HEK293 (cell line): ENCODE data around the gene CCKAR.

ENCODE experiments used
- CTCF ChIA-PET: fragments of 350-600 bp; formaldehyde crosslinking; extraction: SDS; loops from one replicate; lab custom pipeline; 2021; ENCODE audit warnings: antibody characterized with exemption; lab: Yijun Ruan, JAX
- POLR2A ChIA-PET: fragments of 300-600 bp; formaldehyde crosslinking; extraction: SDS; loops from one replicate; lab custom pipeline; 2020; ENCODE audit warnings: antibody characterized with exemption, inconsistent platforms; lab: Yijun Ruan, JAX
- H3K27ac ChIP-seq: fragments of 200-500 bp; sonication (Bioruptor generic); 2 replicates; pipeline ENCODE4 v1.5.1; 2014; ENCODE audit warnings: low read depth, low read length, control low read depth, inconsistent platforms; ENCODE audit errors: extremely low read depth
- H3K36me3 ChIP-seq, 2 experiments: fragments of 200-500 bp in 1 of 2; sonication (Bioruptor generic) in 1 of 2; 1 replicate in 1 of 2; 2 replicates in 1 of 2; pipeline ENCODE4 v1.5.1; 2014 to 2017; ENCODE audit warnings: inconsistent platforms in 2 of 2, low read length in 2 of 2; ENCODE audit not compliant: control insufficient read depth in 2 of 2, insufficient read depth in 1 of 2
- H3K4me1 ChIP-seq: fragments of 200-500 bp; sonication (Bioruptor generic); 2 replicates; pipeline ENCODE4 v1.5.1; 2014; ENCODE audit warnings: mild to moderate bottlenecking, low read length, inconsistent platforms; ENCODE audit not compliant: control insufficient read depth, insufficient read depth
- H3K4me3 ChIP-seq: 2 replicates; pipeline ENCODE4 v1.5.1; 2011; ENCODE audit warnings: low read depth, mild to moderate bottlenecking, control low read depth, low read length, moderate library complexity
- H3K9me3 ChIP-seq: fragments of 200-500 bp; sonication (Bioruptor generic); 2 replicates; pipeline ENCODE4 v1.5.1; 2014; ENCODE audit warnings: low read depth, low read length, inconsistent platforms; ENCODE audit not compliant: control insufficient read depth, insufficient read depth
- ATF2 ChIP-seq: fragments of 450-650 bp; formaldehyde crosslinking; IDR thresholded peaks from 2 replicates; pipeline ENCODE4 v1.5.1; 2016; ENCODE audit warnings: missing biosample characterization, missing genetic modification characterization, low read depth
- HOXD13 ChIP-seq: sonication (generic); formaldehyde crosslinking; IDR thresholded peaks from 2 replicates; pipeline ENCODE4 v1.8.0; 2022; ENCODE audit warnings: missing genetic modification reagents, borderline replicate concordance
- KLF16 ChIP-seq: fragments of 450-650 bp; formaldehyde crosslinking; IDR thresholded peaks from 2 replicates; pipeline ENCODE4 v1.5.1; 2017; ENCODE audit warnings: missing biosample characterization, missing genetic modification characterization
- PRDM2 ChIP-seq: fragments of 450-650 bp; formaldehyde crosslinking; IDR thresholded peaks from 2 replicates; pipeline ENCODE4 v1.5.1; 2016; ENCODE audit warnings: missing biosample characterization, missing genetic modification characterization, borderline replicate concordance
- SALL2 ChIP-seq: fragments of 450-650 bp; formaldehyde crosslinking; IDR thresholded peaks from 2 replicates; pipeline ENCODE4 v1.5.0; 2017; ENCODE audit warnings: missing biosample characterization, mild to moderate bottlenecking, missing genetic modification characterization, borderline replicate concordance
- SP2 ChIP-seq: fragments of 450-650 bp; formaldehyde crosslinking; IDR thresholded peaks from 2 replicates; pipeline ENCODE4 v1.5.1; 2016; ENCODE audit warnings: missing biosample characterization, missing genetic modification characterization
- SP7 ChIP-seq: fragments of 450-650 bp; formaldehyde crosslinking; IDR thresholded peaks from 2 replicates; pipeline ENCODE4 v1.5.1; 2016; ENCODE audit warnings: missing biosample characterization, missing genetic modification characterization
- YY1 ChIP-seq: fragments of 450-650 bp; formaldehyde crosslinking; IDR thresholded peaks from 2 replicates; pipeline ENCODE4 v1.5.1; 2018; ENCODE audit warnings: missing biosample characterization, missing genetic modification characterization
- ZNF121 ChIP-seq: fragments of 450-650 bp; formaldehyde crosslinking; IDR thresholded peaks from 2 replicates; pipeline ENCODE4 v1.5.1; 2016; ENCODE audit warnings: missing biosample characterization, missing genetic modification characterization
- ZNF174 ChIP-seq: fragments of 450-650 bp; formaldehyde crosslinking; IDR thresholded peaks from 2 replicates; pipeline ENCODE4 v1.5.0; 2017; ENCODE audit warnings: missing biosample characterization, mild to moderate bottlenecking, missing genetic modification characterization
- ZNF2 ChIP-seq: fragments of 450-650 bp; formaldehyde crosslinking; IDR thresholded peaks from 2 replicates; pipeline ENCODE4 v1.5.1; 2016; ENCODE audit warnings: missing biosample characterization, missing genetic modification characterization
- ZNF248 ChIP-seq: fragments of 450-650 bp; formaldehyde crosslinking; IDR thresholded peaks from 2 replicates; pipeline ENCODE4 v1.5.1; 2017; ENCODE audit warnings: missing biosample characterization, missing genetic modification characterization
- ZNF292 ChIP-seq: fragments of 450-650 bp; formaldehyde crosslinking; IDR thresholded peaks from 2 replicates; pipeline ENCODE4 v1.5.1; 2016; ENCODE audit warnings: low read depth, missing biosample characterization, missing genetic modification characterization, borderline replicate concordance
- ZNF366 ChIP-seq: fragments of 450-650 bp; formaldehyde crosslinking; conservative IDR thresholded peaks from 2 replicates; pipeline ENCODE4 v1.5.1; 2016; ENCODE audit warnings: missing biosample characterization, missing genetic modification characterization
- ZNF391 ChIP-seq: fragments of 450-650 bp; formaldehyde crosslinking; IDR thresholded peaks from 2 replicates; pipeline ENCODE4 v1.5.1; 2016; ENCODE audit warnings: low read depth, missing biosample characterization, missing genetic modification characterization, borderline replicate concordance
- ZNF404 ChIP-seq: fragments of 450-650 bp; formaldehyde crosslinking; IDR thresholded peaks from 2 replicates; pipeline ENCODE4 v1.5.1; 2017; ENCODE audit warnings: missing biosample characterization, missing genetic modification characterization
- ZNF549 ChIP-seq: fragments of 450-650 bp; IDR thresholded peaks from 2 replicates; pipeline ENCODE4 v1.5.1; 2018; ENCODE audit warnings: missing biosample characterization, missing genetic modification characterization, mild to moderate bottlenecking, inconsistent platforms, moderate library complexity
- ZNF558 ChIP-seq: fragments of 450-650 bp; formaldehyde crosslinking; IDR thresholded peaks from 2 replicates; pipeline ENCODE4 v1.5.1; 2016; ENCODE audit warnings: missing biosample characterization, missing genetic modification characterization
- ZNF600 ChIP-seq: fragments of 450-650 bp; formaldehyde crosslinking; IDR thresholded peaks from 2 replicates; pipeline ENCODE4 v1.5.1; 2016; ENCODE audit warnings: missing biosample characterization, missing genetic modification characterization
- ZNF626 ChIP-seq: fragments of 450-650 bp; sonication (Bioruptor Pico); formaldehyde crosslinking; IDR thresholded peaks from 2 replicates; pipeline ENCODE4 v1.5.1; 2018; ENCODE audit warnings: missing biosample characterization, missing genetic modification characterization, inconsistent platforms
- ZNF704 ChIP-seq: fragments of 450-650 bp; formaldehyde crosslinking; IDR thresholded peaks from 2 replicates; pipeline ENCODE4 v1.5.1; 2016; ENCODE audit warnings: missing biosample characterization, missing genetic modification characterization
- ZSCAN23 ChIP-seq: fragments of 450-650 bp; formaldehyde crosslinking; IDR thresholded peaks from 2 replicates; pipeline ENCODE4 v1.5.1; 2016; ENCODE audit warnings: missing biosample characterization, missing genetic modification characterization

Gene CCKAR

GRCh38 chr4:26474551-26474950 is 15.7 kb downstream of the CCKAR start:
- Histone ChIP-seq H3K36me3 (no peaks in the 10 kb centered on the region), H3K4me1 (no peaks in the 10 kb centered on the region), H3K27ac (no peak overlapping the region), H3K4me3 (no peak overlapping the region), H3K9me3 (no peaks in the 10 kb centered on the region)
- POLR2A ChIA-PET, result no interaction called here
- TF ChIP-seq ZNF404 (tag by site-specific recombination), result no peak
- no peak for TF ChIP-seq ZNF2 (tag by site-specific recombination)
- TF ChIP-seq ZNF558 (tag by site-specific recombination), result no peak
- TF ChIP-seq ZNF626 (tag by site-specific recombination), result no peak
- no peak for TF ChIP-seq YY1
- TF ChIP-seq SALL2 (tag by site-specific recombination), result no peak
- no peak for TF ChIP-seq SP2
- TF ChIP-seq SP7 (tag by site-specific recombination), result no peak
- CTCF ChIA-PET, result interaction anchor here (0.6 to 0.7 kb wide), 2 partner anchors 41 to 64 kb away, joined by 3 to 4 read pairs; no protein-coding TSS in a partner anchor

- Histone ChIP-seq H3K27ac (no peak overlapping the region), H3K36me3 (no peaks in the 10 kb centered on the region), H3K4me1 (no peaks in the 10 kb centered on the region), H3K4me3 (no peak overlapping the region), H3K9me3 (no peaks in the 10 kb centered on the region)
- TF ChIP-seq ATF2 (tag by site-specific recombination) (no peak), ZNF292 (tag by site-specific recombination) (no peak), ZNF600 (tag by site-specific recombination) (no peak), KLF16 (tag by site-specific recombination) (no peak), ZNF174 (tag by site-specific recombination) (no peak)
- POLR2A ChIA-PET, result no interaction called here
- CTCF ChIA-PET, result interaction anchor here (0.6 to 1.0 kb wide), 3 partner anchors 14 to 41 kb away, joined by 3 to 7 read pairs (median 4); no protein-coding TSS in a partner anchor
These were observed 16.4 kb downstream of the CCKAR start for GRCh38 chr4:26473893-26474292.

GRCh38 chr4:26471890-26472289 is 18.4 kb downstream of the CCKAR start:
- ChIA-PET CTCF (interaction anchor here (1.1 kb wide), 1 partner anchor 11 kb away, joined by 3 read pairs; no protein-coding TSS in a partner anchor), POLR2A (no interaction called here)
- no peaks in the 10 kb centered on the region for H3K4me1 ChIP-seq
- TF ChIP-seq ZNF391 (tag by site-specific recombination) (no peak), ZNF704 (tag by site-specific recombination) (no peak), PRDM2 (no peak), ZNF121 (tag by site-specific recombination) (no peak), ZSCAN23 (tag by site-specific recombination) (no peak), ZNF366 (tag by site-specific recombination) (no peak), HOXD13 (CRISPR knock-in tag) (no peak), ZNF248 (tag by site-specific recombination) (no peak), ZNF549 (tag by site-specific recombination) (no peak)
- H3K9me3 ChIP-seq, result no peaks in the 10 kb centered on the region
- H3K27ac ChIP-seq, result no peak overlapping the region
- H3K4me3 ChIP-seq, result no peak overlapping the region
- no peaks in the 10 kb centered on the region for H3K36me3 ChIP-seq
